ENCODE measurements around the gene UQCC5. TPM values are rescaled to one million over a fixed set of nuclear protein-coding genes. Genes with fewer than 3 reads are reported as not detected.

UQCC5 gene
- total RNA-seq, 1 donor from 2014 or later = 14.6 TPM

DNA sequence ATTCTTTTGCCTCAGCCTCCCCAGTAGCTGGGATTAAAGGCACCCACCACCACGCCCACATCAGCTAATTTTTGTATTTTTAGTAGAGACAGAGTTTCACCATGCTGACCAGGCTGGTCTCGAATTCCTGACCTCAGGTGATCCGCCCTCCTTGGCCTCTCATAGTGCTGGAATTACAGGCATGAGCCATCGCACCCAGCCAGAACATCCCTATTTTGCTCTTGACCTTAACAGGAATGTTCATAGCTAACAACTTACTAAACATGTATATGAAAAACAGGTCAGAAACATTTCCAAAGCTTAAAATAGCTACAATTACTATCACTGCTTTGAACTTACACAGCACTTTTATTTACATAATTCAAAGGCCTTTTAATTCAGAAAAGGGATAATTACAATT, 33.7 kb downstream of the UQCC5 start:
- no peak for DNase-seq (ENCODE audit: low spot score)

DNA sequence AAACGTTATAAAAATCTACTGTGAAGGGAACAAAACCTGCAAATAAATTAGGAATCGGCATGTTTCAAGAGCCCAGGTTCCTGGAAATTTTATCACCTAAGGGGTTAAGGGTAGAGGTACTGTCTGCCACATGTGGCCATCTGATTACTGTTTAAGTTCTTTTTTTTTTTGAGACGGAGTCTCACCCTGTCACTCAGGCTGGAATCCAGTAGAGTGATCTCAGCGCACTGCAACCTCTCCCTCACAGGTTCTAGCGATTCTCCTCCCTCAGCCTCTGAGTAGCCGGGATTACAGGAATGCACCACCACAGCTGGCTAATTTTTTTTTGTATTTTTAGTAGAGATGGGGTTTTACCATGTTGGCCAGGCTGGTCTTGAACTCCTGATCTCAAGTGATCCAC, 35.8 kb downstream of the UQCC5 start:
- no peak for DNase-seq (ENCODE audit: low spot score)

DNA sequence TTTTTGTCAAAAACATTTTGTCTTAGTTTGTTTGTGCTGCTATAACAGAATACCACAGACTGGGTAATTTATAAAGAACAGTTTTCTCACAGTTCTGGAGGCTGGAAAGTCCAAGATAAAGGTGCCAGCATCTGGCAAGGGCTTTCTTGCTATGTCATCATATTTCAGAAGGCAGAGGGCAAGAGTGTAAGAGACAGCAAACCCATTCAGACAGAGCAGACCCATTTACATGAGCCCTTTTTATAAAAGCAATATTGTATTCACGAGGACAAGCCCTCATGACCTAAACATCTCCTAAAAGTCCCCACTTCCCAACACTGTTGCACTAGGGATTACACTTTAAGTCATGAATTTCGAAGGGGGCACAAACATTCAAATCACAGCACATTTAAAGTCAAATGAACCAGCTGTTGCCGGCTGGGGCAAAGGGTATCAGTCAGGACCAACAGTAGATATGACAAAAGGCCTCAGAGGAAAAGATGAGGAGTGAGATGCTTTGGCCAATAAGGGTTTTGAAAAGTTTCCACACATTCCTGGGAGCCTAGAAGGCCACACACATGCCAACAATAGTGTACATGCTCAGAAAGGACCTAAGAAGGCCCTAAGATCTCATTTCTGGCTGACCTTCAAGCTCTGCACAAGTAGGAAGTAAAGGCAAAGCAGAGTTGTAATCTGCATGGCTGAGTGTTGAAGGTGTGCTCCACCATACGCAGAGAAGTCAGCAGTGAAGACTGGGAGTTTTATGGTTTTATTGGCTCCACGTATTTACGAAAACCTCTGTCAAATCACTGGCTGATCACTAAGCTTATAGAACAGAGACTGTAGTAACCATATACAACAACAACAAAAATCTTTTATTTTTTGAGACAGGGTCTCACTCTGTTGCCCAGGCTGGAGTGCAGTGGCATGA, 37.9 kb downstream of the UQCC5 start:
- DNase-seq (ENCODE audit: low spot score) = no peak

Other genes with a start within 250 kb of the UQCC5 start
- 53.6 TPM for gene GLYCTK, start 248.8 kb upstream of the UQCC5 start, total RNA-seq
- gene DNAH1, start 220.3 kb upstream of the UQCC5 start, total RNA-seq = 13.8 TPM
- gene BAP1, start 126.6 kb upstream of the UQCC5 start, total RNA-seq = 71.3 TPM
- gene PHF7, start 125.9 kb upstream of the UQCC5 start, total RNA-seq = 5.4 TPM
- 11.6 TPM for gene SEMA3G, start 91.5 kb upstream of the UQCC5 start, total RNA-seq
- gene TNNC1, start 82.6 kb upstream of the UQCC5 start, total RNA-seq = 0.81 TPM
- 111 TPM for gene NISCH, start 81.0 kb upstream of the UQCC5 start, total RNA-seq
- 222 TPM for gene STAB1, start 41.3 kb upstream of the UQCC5 start, total RNA-seq
- 20.3 TPM for gene NT5DC2, start 2.7 kb upstream of the UQCC5 start, total RNA-seq
- 54.3 TPM for gene PBRM1, start 149.3 kb downstream of the UQCC5 start, total RNA-seq
- gene GNL3, start 149.4 kb downstream of the UQCC5 start, total RNA-seq = 29.4 TPM
- gene GLT8D1, start 169.2 kb downstream of the UQCC5 start, total RNA-seq = 55.0 TPM
- gene SPCS1, start 169.5 kb downstream of the UQCC5 start, total RNA-seq = 106 TPM
- gene NEK4, start 234.3 kb downstream of the UQCC5 start, total RNA-seq = 40.1 TPM
- 4.8 TPM for gene ITIH1, start 241.0 kb downstream of the UQCC5 start, total RNA-seq